Activated CD4-positive, alpha-beta memory T cell treated with anti-CD3 and anti-CD28 coated beads, Interleukin-2, amount 10 ng/mL, durations not matched to agents 7 days and 5 days (primary cell): ENCODE data around the gene SLC35F1. TPM values are rescaled to one million over a fixed set of nuclear protein-coding genes. Genes with fewer than 3 reads are reported as not detected.

Experiments used
- CTCF ChIA-PET: fragments of 350-600 bp; sonication (Branson Sonifier 250); formaldehyde crosslinking; loops from one replicate; lab custom pipeline; 2021; ENCODE audit warnings: antibody characterized with exemption, inconsistent platforms; lab: Charles Lee
- POLR2A ChIA-PET: fragments of 350-600 bp; sonication (Branson Sonifier 250); formaldehyde crosslinking; loops from one replicate; lab custom pipeline; 2021; ENCODE audit warnings: antibody characterized with exemption; lab: Charles Lee
- DNase-seq: peaks from one replicate; pipeline ENCODE4 v3.0.0-alpha.2; 2020
- H3K27ac Mint-ChIP-seq: one replicate; pipeline ENCODE4 v1.8.0; 2021; ENCODE audit warnings: mild to moderate bottlenecking, mixed read lengths
- H3K27me3 Mint-ChIP-seq: one replicate; pipeline ENCODE4 v1.8.0; 2021; ENCODE audit warnings: mixed read lengths
- H3K36me3 Mint-ChIP-seq: one replicate; pipeline ENCODE4 v1.8.0; 2021; ENCODE audit warnings: low read depth, mixed read lengths
- H3K4me1 Mint-ChIP-seq: one replicate; pipeline ENCODE4 v1.8.0; 2021; ENCODE audit warnings: mixed read lengths
- H3K4me3 Mint-ChIP-seq: one replicate; pipeline ENCODE4 v1.8.0; 2021; ENCODE audit warnings: mild to moderate bottlenecking, mixed read lengths
- H3K9me3 Mint-ChIP-seq: one replicate; pipeline ENCODE4 v1.8.0; 2021; ENCODE audit warnings: mixed read lengths
- total RNA-seq, 2 experiments: library from RNA; stranded (reverse); gene quantifications; one replicate each; pipeline ENCODE4 v1.2.3, GENCODE V29; 2021

The SLC35F1 gene
- total RNA-seq, 2 experiments from 2014 or later, result 0.05 TPM; not detected in 1

DNA sequence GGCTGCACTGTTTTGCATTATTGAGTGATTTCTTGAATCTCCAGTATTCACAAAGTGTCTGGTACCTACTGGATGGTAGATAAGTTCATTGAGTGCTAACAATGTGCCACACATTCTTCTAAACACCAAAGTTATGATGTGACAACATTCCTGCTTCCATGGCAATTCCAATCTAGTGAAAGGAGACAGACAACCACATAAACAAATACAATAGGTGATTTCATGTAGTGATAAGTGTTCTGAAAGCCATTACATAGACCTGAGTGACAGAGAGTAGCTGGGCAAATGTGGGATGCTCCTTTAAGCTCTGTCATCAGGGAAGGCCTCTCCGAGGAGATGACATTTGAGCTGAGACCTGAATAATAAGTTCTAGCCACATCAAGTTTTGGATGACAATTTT is 295.5 kb downstream of the SLC35F1 start:
- H3K36me3 Mint-ChIP-seq, result no peaks in the 10 kb centered on the region
- CTCF ChIA-PET, result no interaction called here
- no peak for DNase-seq
- no peaks in the 10 kb centered on the region for H3K9me3 Mint-ChIP-seq
- H3K27ac Mint-ChIP-seq, result no peak overlapping the region
- no peaks in the 10 kb centered on the region for H3K4me1 Mint-ChIP-seq
- no peak overlapping the region for H3K4me3 Mint-ChIP-seq
- POLR2A ChIA-PET, result no interaction called here
- no peaks in the 10 kb centered on the region for H3K27me3 Mint-ChIP-seq

DNA sequence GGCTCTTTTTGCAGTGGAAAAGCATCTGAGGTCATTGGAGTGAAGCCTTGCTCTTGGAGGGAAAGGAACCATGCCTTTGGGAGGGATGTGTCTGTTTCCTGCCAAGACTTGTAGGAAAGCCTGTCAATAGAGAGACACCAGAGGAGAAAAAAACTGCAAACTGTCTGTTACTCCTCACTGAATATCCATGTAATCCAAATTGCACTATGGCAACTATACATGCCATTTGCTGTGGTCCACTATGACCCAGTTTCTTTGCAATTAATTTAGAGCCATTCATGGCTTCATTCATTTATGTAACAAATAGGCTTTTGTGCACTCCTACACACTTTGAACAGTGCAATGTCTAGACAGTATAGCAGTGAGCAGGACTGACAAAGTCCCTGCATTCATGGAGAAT is 296.5 kb downstream of the SLC35F1 start:
- Mint-ChIP-seq H3K36me3 (no peaks in the 10 kb centered on the region), H3K4me1 (no peaks in the 10 kb centered on the region), H3K27ac (no peak overlapping the region), H3K27me3 (no peaks in the 10 kb centered on the region), H3K9me3 (no peaks in the 10 kb centered on the region), H3K4me3 (no peak overlapping the region)
- no peak for DNase-seq
- CTCF ChIA-PET, result no interaction called here
- POLR2A ChIA-PET, result no interaction called here

DNA sequence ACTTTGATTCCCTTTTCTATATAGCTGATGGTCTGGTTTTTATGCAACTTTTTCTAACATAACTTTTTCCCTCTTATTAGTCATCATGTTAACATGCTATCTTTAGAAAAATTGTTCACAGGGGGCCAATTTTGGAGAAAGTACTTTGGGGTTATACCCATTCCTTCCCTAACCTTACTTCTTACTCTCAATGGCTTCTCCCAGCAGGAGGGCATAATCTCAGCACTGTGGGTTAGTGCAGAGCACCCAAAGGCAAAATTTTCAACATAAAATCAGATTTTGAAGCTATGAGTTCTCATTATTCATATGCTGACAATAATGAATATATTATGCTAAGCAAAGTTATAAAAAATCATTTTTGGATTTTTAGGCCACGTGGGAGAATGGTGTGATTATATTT is 299.2 kb downstream of the SLC35F1 start:
- Mint-ChIP-seq H3K4me1 (no peaks in the 10 kb centered on the region), H3K4me3 (no peak overlapping the region), H3K36me3 (no peaks in the 10 kb centered on the region), H3K27me3 (no peaks in the 10 kb centered on the region), H3K27ac (no peak overlapping the region), H3K9me3 (no peaks in the 10 kb centered on the region)
- DNase-seq, result no peak
- ChIA-PET CTCF (no interaction called here), POLR2A (no interaction called here)

DNA sequence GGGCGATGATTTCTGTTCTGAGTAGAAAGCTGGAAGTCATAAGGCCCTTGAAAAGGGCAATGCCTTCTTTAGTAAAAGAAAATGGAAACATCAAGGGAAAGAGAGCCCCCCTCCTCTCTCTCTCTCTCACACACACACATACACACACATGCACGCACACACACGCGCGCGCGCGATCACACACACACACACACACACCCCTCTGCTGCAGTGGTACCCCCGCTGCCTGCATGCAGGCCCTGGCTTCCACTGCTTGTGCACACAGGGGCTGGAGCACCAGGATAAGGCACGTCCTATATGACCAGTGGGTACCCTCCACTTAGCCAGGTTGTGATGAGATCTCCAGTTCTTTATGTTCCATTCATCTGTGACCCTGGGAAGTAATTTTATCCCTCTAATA is 300.9 kb downstream of the SLC35F1 start:
- DNase-seq, result no peak
- no peak overlapping the region for H3K27ac Mint-ChIP-seq

DNA sequence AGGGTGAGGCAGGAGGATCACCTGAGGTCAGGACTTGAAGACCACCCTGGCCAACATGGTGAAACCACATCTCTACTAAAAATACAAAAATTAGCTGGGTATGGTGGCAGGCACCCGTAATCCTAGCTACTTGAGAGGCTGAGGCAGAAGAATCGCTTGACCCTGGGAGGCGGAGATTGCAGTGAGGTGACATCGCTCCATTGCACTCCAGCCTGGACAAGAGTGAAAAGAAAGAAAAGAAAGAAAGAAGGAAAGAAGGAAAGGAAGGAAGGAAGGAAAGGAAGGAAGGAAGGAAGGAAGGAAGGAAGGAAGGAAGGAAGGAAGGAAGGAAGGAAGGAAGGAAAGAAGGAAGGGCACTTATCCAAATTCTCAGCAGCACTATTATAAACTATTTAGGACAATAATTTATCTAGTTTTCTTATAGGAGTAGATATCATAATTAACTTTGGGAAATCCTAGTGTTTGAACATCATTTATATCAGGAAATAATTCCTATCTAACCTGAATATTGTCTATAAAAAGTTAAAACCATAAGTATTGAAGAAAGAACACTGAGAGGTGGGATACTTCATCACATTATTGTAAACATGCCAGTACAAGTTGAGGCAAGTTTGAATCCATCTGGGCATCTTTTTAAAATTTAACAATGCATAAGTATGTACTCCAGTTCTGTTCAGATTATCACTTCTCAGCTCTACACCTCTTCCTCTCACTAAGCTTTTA is 305.5 kb downstream of the SLC35F1 start:
- no peaks in the 10 kb centered on the region for H3K9me3 Mint-ChIP-seq
- no peak for DNase-seq
- no peaks in the 10 kb centered on the region for H3K36me3 Mint-ChIP-seq
- ChIA-PET CTCF (no interaction called here), POLR2A (interaction anchor here (1.6 kb wide), 1 partner anchor 29 kb away, joined by 3 read pairs; no protein-coding TSS in a partner anchor)
- no peaks in the 10 kb centered on the region for H3K27me3 Mint-ChIP-seq
- no peaks in the 10 kb centered on the region for H3K4me1 Mint-ChIP-seq
- no peak overlapping the region for H3K4me3 Mint-ChIP-seq
- no peak overlapping the region for H3K27ac Mint-ChIP-seq

More for the DNA sequence above, 300.9 kb downstream of the SLC35F1 start:
- no peaks in the 10 kb centered on the region for H3K27me3 Mint-ChIP-seq
- no peaks in the 10 kb centered on the region for H3K4me1 Mint-ChIP-seq
- ChIA-PET CTCF (no interaction called here), POLR2A (no interaction called here)
- H3K36me3 Mint-ChIP-seq, result no peaks in the 10 kb centered on the region
- H3K4me3 Mint-ChIP-seq, result no peak overlapping the region
- no peaks in the 10 kb centered on the region for H3K9me3 Mint-ChIP-seq

DNA sequence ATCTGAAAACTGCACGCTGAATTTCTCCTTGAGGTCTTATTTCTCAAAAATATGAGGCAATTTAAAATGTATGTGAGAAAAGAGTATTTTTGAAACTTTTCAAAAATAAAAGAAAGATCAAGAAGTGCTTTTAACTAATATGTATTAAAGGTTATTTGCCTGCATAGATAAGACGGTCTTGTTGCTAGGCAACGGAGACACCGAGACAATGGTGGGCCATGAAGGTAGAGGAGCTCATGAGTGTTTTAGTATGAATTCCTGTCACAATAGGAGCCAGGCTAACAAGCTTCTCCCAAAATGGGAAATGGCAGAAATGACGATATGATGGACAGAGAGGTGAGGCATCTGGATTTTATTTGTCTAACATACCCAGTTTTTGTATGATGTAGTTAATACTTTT is 308.2 kb downstream of the SLC35F1 start:
- Mint-ChIP-seq H3K9me3 (no peaks in the 10 kb centered on the region), H3K27me3 (peaks cover 2% of the 10 kb centered on the region), H3K4me3 (no peak overlapping the region), H3K36me3 (no peaks in the 10 kb centered on the region), H3K4me1 (no peaks in the 10 kb centered on the region), H3K27ac (no peak overlapping the region)
- ChIA-PET POLR2A (no interaction called here), CTCF (no interaction called here)
- no peak for DNase-seq

DNA sequence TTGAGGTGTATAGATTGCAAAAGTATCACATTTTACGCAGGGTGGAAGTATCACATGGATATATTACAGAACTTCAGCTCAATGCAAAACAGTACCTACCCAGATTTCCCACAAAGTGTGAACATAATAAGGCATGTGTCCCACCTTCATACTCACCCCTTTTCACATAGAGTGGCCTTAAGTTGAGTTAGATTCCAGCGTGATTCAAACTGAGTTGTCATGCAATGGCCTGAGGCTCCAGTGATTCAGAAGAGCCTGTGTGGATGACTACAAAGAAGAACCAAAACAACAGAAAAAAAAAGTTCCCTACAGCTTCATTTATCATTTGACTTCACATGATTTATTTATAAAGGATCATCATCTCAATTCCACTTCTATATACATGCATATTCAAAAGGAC is 309.7 kb downstream of the SLC35F1 start:
- ChIA-PET POLR2A (no interaction called here), CTCF (no interaction called here)
- H3K9me3 Mint-ChIP-seq, result no peaks in the 10 kb centered on the region
- H3K27me3 Mint-ChIP-seq, result peaks cover 2% of the 10 kb centered on the region
- no peaks in the 10 kb centered on the region for H3K4me1 Mint-ChIP-seq
- DNase-seq, result no peak
- H3K36me3 Mint-ChIP-seq, result no peaks in the 10 kb centered on the region
- no peak overlapping the region for H3K4me3 Mint-ChIP-seq
- H3K27ac Mint-ChIP-seq, result no peak overlapping the region

DNA sequence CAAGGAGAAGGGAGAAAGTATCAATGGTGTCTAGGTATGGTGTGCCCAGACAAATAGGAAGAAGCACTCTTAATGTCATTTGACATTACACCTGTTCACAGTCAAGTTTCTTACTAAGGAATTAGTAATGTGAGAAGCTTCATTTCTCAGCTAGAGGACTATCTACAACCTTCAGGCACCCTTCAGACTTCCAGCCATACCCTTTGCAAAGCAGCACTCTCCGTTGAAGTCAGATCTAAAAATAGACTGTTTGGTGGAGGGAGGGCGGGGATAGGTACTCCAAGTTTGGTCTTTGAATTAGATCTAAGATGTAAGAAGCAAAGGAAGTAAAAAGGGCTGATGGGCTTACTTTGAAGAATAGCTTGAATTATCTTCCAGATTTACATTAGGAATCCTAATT is 311.1 kb downstream of the SLC35F1 start:
- DNase-seq, result no peak
- Mint-ChIP-seq H3K27me3 (peaks cover 2% of the 10 kb centered on the region), H3K4me3 (no peak overlapping the region), H3K4me1 (no peaks in the 10 kb centered on the region), H3K9me3 (no peaks in the 10 kb centered on the region), H3K27ac (no peak overlapping the region), H3K36me3 (no peaks in the 10 kb centered on the region)
- ChIA-PET POLR2A (no interaction called here), CTCF (no interaction called here)

DNA sequence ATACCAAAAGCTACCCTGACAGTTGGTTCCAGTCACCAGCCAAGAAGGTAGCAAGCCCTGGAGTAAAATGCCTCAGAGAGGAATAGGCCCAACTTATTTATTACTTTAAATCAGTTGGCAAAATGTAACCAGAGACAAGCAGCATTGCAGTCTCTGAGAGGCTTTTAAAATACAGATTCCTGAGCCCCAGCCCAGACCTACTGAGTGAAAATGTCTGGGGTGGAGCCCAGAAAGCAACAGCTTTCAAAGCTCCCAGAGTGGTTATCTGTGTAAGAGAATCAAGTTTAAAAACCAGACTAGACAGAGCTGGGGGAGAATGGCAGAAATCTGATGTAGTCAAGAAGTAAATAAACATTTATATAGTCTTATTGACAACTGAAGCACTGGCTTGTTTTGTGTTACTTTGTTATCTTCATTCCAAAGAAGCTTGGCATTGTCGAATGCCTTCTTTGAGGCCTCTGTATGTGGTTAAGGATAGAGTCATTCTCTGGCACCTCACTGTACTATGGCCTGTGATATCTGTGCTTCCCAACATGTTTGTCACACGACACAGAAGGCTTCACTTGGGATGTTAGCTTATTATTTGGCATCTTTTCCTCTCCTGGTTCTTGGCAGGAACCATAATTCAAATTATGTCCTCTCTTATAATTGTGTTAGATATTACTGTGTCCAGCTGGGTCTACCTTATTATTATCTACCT is 313.5 kb downstream of the SLC35F1 start:
- H3K4me3 Mint-ChIP-seq, result no peak overlapping the region
- peaks cover 7% of the 10 kb centered on the region for H3K27me3 Mint-ChIP-seq
- H3K36me3 Mint-ChIP-seq, result no peaks in the 10 kb centered on the region
- ChIA-PET CTCF (no interaction called here), POLR2A (no interaction called here)
- DNase-seq, result no peak
- no peak overlapping the region for H3K27ac Mint-ChIP-seq
- no peaks in the 10 kb centered on the region for H3K9me3 Mint-ChIP-seq
- H3K4me1 Mint-ChIP-seq, result no peaks in the 10 kb centered on the region

DNA sequence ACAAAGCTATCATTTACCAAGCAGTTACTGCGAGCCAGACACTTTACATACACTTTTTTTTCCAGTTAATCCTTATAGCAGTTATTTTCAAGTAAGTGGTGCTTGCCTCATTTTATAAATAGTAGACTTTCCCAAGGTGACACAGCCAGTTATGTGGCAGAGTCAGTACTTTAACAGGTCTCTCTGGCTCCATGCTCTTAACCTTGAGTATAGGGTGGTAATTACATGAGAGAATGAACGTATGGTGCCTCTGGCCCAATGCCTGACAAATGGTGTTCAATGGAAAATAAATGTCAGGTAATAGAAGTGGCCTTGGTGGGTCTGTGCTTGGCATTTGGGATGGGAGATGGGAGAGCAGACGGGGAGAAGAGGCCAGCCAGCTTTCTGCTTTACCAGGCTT is 316.3 kb downstream of the SLC35F1 start:
- no peak for DNase-seq
- H3K27me3 Mint-ChIP-seq, result peaks cover 15% of the 10 kb centered on the region
- no peaks in the 10 kb centered on the region for H3K36me3 Mint-ChIP-seq
- H3K9me3 Mint-ChIP-seq, result no peaks in the 10 kb centered on the region
- ChIA-PET CTCF (no interaction called here), POLR2A (no interaction called here)
- no peaks in the 10 kb centered on the region for H3K4me1 Mint-ChIP-seq
- H3K4me3 Mint-ChIP-seq, result no peak overlapping the region
- no peak overlapping the region for H3K27ac Mint-ChIP-seq

DNA sequence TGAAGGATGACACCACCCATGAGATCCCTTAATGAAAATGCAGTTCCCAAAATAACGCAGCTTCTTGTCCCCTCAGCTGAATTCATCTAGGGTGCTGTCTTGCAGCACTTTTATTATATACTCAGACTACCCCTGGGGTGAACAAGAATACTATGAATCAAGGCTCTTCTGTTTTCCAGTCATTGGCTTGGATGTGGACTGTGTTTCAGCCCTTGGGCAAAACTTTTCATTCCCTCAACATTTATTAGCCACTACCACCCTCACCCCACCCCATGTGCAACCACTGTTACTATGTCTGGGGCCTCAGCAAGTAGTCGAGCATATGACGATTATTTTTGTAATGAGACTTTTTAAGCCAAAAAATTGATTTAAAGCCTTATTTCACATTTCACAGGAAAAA is 321.8 kb downstream of the SLC35F1 start:
- H3K4me1 Mint-ChIP-seq, result no peaks in the 10 kb centered on the region
- no peaks in the 10 kb centered on the region for H3K9me3 Mint-ChIP-seq
- POLR2A ChIA-PET, result no interaction called here
- H3K27me3 Mint-ChIP-seq, result peaks cover 16% of the 10 kb centered on the region
- no peak for DNase-seq
- no peak overlapping the region for H3K27ac Mint-ChIP-seq
- no peak overlapping the region for H3K4me3 Mint-ChIP-seq
- CTCF ChIA-PET, result no interaction called here
- H3K36me3 Mint-ChIP-seq, result no peaks in the 10 kb centered on the region

DNA sequence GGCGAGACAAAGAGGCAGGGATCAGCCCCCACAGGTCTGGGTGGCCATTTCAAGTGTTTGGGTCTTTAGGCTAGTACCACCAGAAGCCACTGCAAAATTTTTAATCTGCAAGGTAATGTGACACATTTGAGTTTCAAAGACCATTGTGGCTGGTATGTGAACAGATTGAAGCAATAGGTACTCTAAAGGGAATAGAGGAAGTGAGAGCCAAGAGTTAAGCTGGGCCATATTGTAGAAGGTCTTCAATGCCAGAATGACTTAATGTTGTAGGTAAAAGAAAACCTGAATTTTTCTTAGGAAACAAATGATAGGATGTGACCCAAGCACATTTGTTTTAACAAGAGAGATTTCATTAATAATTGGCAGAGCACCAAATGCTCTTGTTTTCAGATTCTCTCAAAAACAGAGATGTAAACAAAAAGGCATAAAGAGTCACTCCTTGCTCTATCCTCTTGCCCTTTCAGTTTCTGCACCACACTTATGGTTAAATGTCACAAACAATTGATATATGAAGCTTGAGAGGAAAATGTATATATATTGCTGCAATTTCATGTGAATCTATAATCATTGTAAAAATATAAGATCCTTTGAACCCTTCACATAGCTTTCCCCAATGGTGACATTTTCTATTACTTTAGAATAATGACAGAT is 333.9 kb downstream of the SLC35F1 start:
- ChIA-PET CTCF (no interaction called here), POLR2A (no interaction called here)
- no peaks in the 10 kb centered on the region for H3K9me3 Mint-ChIP-seq
- H3K36me3 Mint-ChIP-seq, result no peaks in the 10 kb centered on the region
- peaks cover 19% of the 10 kb centered on the region for H3K27me3 Mint-ChIP-seq
- H3K4me3 Mint-ChIP-seq, result no peak overlapping the region
- no peak for DNase-seq
- no peaks in the 10 kb centered on the region for H3K4me1 Mint-ChIP-seq
- H3K27ac Mint-ChIP-seq, result no peak overlapping the region

DNA sequence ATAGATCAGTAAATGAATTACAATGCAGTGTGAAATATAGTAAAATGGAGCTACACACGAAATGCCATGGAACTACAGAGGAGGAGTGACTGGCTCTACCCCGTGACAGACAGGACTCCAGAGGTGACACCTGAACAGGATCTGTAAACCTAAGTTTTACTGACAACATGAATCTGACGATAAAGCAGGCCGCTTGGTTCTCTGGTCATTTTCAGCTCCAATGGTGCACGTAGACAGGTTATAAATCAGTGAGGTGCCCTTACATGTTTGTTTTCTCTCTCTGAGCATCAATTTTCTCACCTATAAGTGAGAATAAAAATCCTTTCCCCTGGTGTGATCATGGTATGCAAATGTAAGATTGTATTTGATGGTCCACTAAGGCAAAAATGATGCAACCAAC is 339.3 kb downstream of the SLC35F1 start:
- DNase-seq, result no peak
- H3K27me3 Mint-ChIP-seq, result peaks cover 14% of the 10 kb centered on the region
- no peaks in the 10 kb centered on the region for H3K36me3 Mint-ChIP-seq
- no peaks in the 10 kb centered on the region for H3K4me1 Mint-ChIP-seq
- no peak overlapping the region for H3K27ac Mint-ChIP-seq
- ChIA-PET CTCF (no interaction called here), POLR2A (no interaction called here)
- H3K4me3 Mint-ChIP-seq, result no peak overlapping the region
- H3K9me3 Mint-ChIP-seq, result no peaks in the 10 kb centered on the region
